KMS-11 (cell line): ENCODE data around the gene SYT3.

Experiments used
- H2AFZ ChIP-seq: fragments of 200-600 bp; sonication (generic); 2 replicates; pipeline ENCODE4 v1.6.1; 2016; ENCODE audit warnings: antibody characterized with exemption, mixed run types, low read depth
- H3K27ac ChIP-seq: fragments of 200-600 bp; sonication (generic); 2 replicates; pipeline ENCODE4 v1.6.1; 2016; ENCODE audit warnings: mild to moderate bottlenecking, mixed run types
- H3K27me3 ChIP-seq: fragments of 200-600 bp; sonication (generic); 2 replicates; pipeline ENCODE4 v1.6.1; 2017; ENCODE audit warnings: mild to moderate bottlenecking, low read depth, mixed run types, moderate library complexity; ENCODE audit not compliant: insufficient read depth
- H3K36me3 ChIP-seq: fragments of 200-600 bp; sonication (generic); 2 replicates; pipeline ENCODE4 v1.6.1; 2017; ENCODE audit warnings: mild to moderate bottlenecking, mixed run types; ENCODE audit not compliant: insufficient read depth
- H3K4me1 ChIP-seq: fragments of 200-600 bp; sonication (generic); 2 replicates; pipeline ENCODE4 v1.6.1; 2016; ENCODE audit warnings: mild to moderate bottlenecking, low read depth, mixed run types; ENCODE audit not compliant: poor library complexity, severe bottlenecking
- H3K4me2 ChIP-seq: fragments of 200-600 bp; sonication (generic); 2 replicates; pipeline ENCODE4 v1.7.0; 2016; ENCODE audit warnings: mild to moderate bottlenecking, mixed run types
- H3K4me3 ChIP-seq: fragments of 200-600 bp; sonication (generic); IDR thresholded peaks from 2 replicates; pipeline ENCODE4 v1.6.1; 2017; ENCODE audit warnings: low read depth, low read length, mixed read lengths; ENCODE audit not compliant: insufficient read depth
- H3K79me2 ChIP-seq: fragments of 200-600 bp; sonication (generic); 2 replicates; pipeline ENCODE4 v1.6.1; 2016; ENCODE audit warnings: low read depth, mixed run types; ENCODE audit not compliant: insufficient read depth
- H3K9ac ChIP-seq: fragments of 200-600 bp; sonication (generic); 2 replicates; pipeline ENCODE4 v1.6.1; 2016; ENCODE audit warnings: mild to moderate bottlenecking, mixed run types
- H4K20me1 ChIP-seq: fragments of 200-600 bp; sonication (generic); 2 replicates; pipeline ENCODE4 v1.6.1; 2016; ENCODE audit warnings: mild to moderate bottlenecking, mixed run types; ENCODE audit not compliant: insufficient read depth
- CTCF ChIP-seq: fragments of 200-600 bp; sonication (generic); conservative IDR thresholded peaks from 2 replicates; pipeline ENCODE4 v1.6.1; 2017; ENCODE audit warnings: low read depth, mild to moderate bottlenecking, antibody characterized with exemption, low read length, moderate library complexity, mixed read lengths

SYT3 gene

GRCh38 chr19:50639121-50640112, at the start of gene SYT3:
TSS of gene SYT3 (minus strand) at chr19:50639881. CDS start at chr19:50637411, 2,470 bp downstream.
- TF ChIP-seq CTCF: no peak
- Histone ChIP-seq H3K27ac (no peak within 1 kb of the TSS), H2AFZ (no peak within 1 kb of the TSS), H3K79me2 (no peaks in the 10 kb centered on the region), H3K27me3 (peaks cover 7% of the 10 kb centered on the region; the same call in 1 of the 2 replicates), H4K20me1 (no peaks in the 10 kb centered on the region), H3K4me2 (no peak within 1 kb of the TSS), H3K9ac (no peak within 1 kb of the TSS), H3K4me3 (no peak within 1 kb of the TSS), H3K4me1 (no peaks in the 10 kb centered on the region), H3K36me3 (no peaks in the 10 kb centered on the region)

DNA sequence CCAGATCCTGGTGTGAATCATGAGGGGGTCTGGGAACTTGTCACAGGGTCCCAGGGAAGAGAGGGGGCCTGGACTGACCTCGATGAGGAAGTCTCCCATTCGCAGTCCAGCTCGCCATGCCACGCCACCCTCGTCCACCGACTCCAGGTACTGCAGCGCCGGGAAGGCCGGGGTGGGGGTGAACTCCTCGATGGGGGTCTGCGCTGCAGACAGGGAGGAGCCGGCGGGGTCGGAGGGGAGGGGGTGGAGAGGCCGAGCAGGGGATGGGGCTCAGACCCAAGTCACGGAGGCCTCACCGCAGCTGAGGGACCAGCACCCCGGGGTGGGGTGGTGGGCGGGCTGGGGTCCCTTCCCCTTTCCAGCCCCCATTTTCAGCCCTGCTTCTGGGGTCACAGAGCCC, 49.1 kb upstream of the SYT3 start:
- no peak overlapping the region for H3K4me2 ChIP-seq
- no peak overlapping the region for H3K4me3 ChIP-seq
- H3K27me3 ChIP-seq: peaks cover 2% of the 10 kb centered on the region; the same call in 1 of the 2 replicates
- H3K36me3 ChIP-seq: no peaks in the 10 kb centered on the region
- H2AFZ ChIP-seq: no peak overlapping the region
- TF ChIP-seq CTCF: no peak
- no peaks in the 10 kb centered on the region for H3K79me2 ChIP-seq
- H3K4me1 ChIP-seq: no peaks in the 10 kb centered on the region
- H4K20me1 ChIP-seq: no peaks in the 10 kb centered on the region
- H3K9ac ChIP-seq: no peak overlapping the region
- no peak overlapping the region for H3K27ac ChIP-seq

GRCh38 chr19:50686310-50687032, 46.8 kb upstream of the SYT3 start:
- peaks cover 11% of the 10 kb centered on the region; the same call in 1 of the 2 replicates for H3K27me3 ChIP-seq

More at GRCh38 chr19:50686310-50687032, 46.8 kb upstream of the SYT3 start:
- Histone ChIP-seq H3K4me1 (no peaks in the 10 kb centered on the region), H3K79me2 (no peaks in the 10 kb centered on the region), H2AFZ (no peak overlapping the region), H3K9ac (no peak overlapping the region), H3K36me3 (no peaks in the 10 kb centered on the region), H3K27ac (no peak overlapping the region), H3K4me2 (no peak overlapping the region), H4K20me1 (no peaks in the 10 kb centered on the region), H3K4me3 (no peak overlapping the region)
- TF ChIP-seq CTCF: no peak
